Caco-2 (cell line): ENCODE measurements around the gene FOXJ3. TPM values are rescaled to one million over a fixed set of nuclear protein-coding genes. Genes with fewer than 3 reads are reported as not detected.
A peak's percentile ranks its signal among the peaks of the same experiment; 100 is the strongest.

Source experiments
- BruUV-seq: library from RNA; stranded (reverse); fragments of 400-500 nt; replicated peaks from 2 replicates; lab custom pipeline; 2021; lab: Mats Ljungman, UMichigan
- CTCF ChIA-PET: fragments of 300-600 bp; sonication (Branson Sonifier 250); formaldehyde crosslinking; loops from one replicate; lab custom pipeline; 2022; ENCODE audit warnings: antibody characterized with exemption; lab: Charles Lee
- POLR2A ChIA-PET: fragments of 300-600 bp; sonication (Branson Sonifier 250); formaldehyde crosslinking; loops from one replicate; lab custom pipeline; 2022; ENCODE audit warnings: antibody characterized with exemption; lab: Charles Lee
- DNase-seq, 2 experiments: peaks; one replicate each; pipeline versions ENCODE4 v3.0.0 to v3.0.0-alpha.2; 2020 to 2022
- H3K27me3 ChIP-seq: replicated peaks from 2 replicates; pipeline ENCODE4 v1.6.0; 2011; ENCODE audit warnings: low read length; ENCODE audit not compliant: control insufficient read depth, insufficient read depth
- H3K36me3 ChIP-seq: 2 replicates; pipeline ENCODE4 v1.5.1; 2011; ENCODE audit warnings: low read length; ENCODE audit not compliant: control insufficient read depth, insufficient read depth
- H3K4me1 ChIP-seq: fragments of 250-450 bp; sonication (Bioruptor Pico); 2 replicates; pipeline ENCODE4 v1.5.1; 2020; ENCODE audit warnings: mild to moderate bottlenecking
- H3K4me3 ChIP-seq: 2 replicates; pipeline ENCODE4 v1.5.1; 2011; ENCODE audit warnings: low read depth, mild to moderate bottlenecking, control low read depth, low read length
- H3K9me3 ChIP-seq: fragments of 250-450 bp; sonication (Bioruptor Pico); 2 replicates; pipeline ENCODE4 v1.5.1; 2020; ENCODE audit warnings: mild to moderate bottlenecking, moderate library complexity
- H3K27ac Mint-ChIP-seq: one replicate; pipeline ENCODE4 v1.8.0; 2022; ENCODE audit warnings: mixed read lengths; ENCODE audit not compliant: unreplicated experiment
- H3K27me3 Mint-ChIP-seq: one replicate; pipeline ENCODE4 v1.8.0; 2022; ENCODE audit warnings: mixed read lengths; ENCODE audit not compliant: insufficient read depth, unreplicated experiment
- H3K36me3 Mint-ChIP-seq: one replicate; pipeline ENCODE4 v1.8.0; 2022; ENCODE audit warnings: mild to moderate bottlenecking, mixed read lengths; ENCODE audit not compliant: insufficient read depth, unreplicated experiment
- H3K4me1 Mint-ChIP-seq: one replicate; pipeline ENCODE4 v1.8.0; 2022; ENCODE audit warnings: low read depth, mixed read lengths; ENCODE audit not compliant: unreplicated experiment
- H3K4me3 Mint-ChIP-seq: one replicate; pipeline ENCODE4 v1.8.0; 2022; ENCODE audit warnings: mild to moderate bottlenecking, moderate library complexity, mixed read lengths; ENCODE audit not compliant: unreplicated experiment
- H3K9me3 Mint-ChIP-seq: one replicate; pipeline ENCODE4 v1.8.0; 2022; ENCODE audit warnings: mixed read lengths; ENCODE audit not compliant: unreplicated experiment
- intact Hi-C: fragments of 100-400 bp; cut with micrococcal nuclease; formaldehyde crosslinking; loops from one replicate; pipeline ENCODE4 v1.10.0; 2022; ENCODE audit not compliant: unreplicated experiment
- total RNA-seq: library from RNA; stranded (reverse); gene quantifications from 2 replicates; pipeline ENCODE4 v1.2.3, GENCODE V29; 2022
- TF ChIP-seq, protein P1 (sequence below), 2 experiments: fragments of 200-600 bp in 1 of 2; IDR thresholded peaks; 1 replicate in 1 of 2; 2 replicates in 1 of 2; pipeline versions ENCODE4 v1.5.1 to v1.8.0; 2011 to 2022; ENCODE audit warnings: antibody characterized with exemption in 1 of 2, control low read depth in 1 of 2, inconsistent platforms in 1 of 2, low read depth in 1 of 2, low read length in 1 of 2, mild to moderate bottlenecking in 1 of 2, moderate library complexity in 1 of 2; ENCODE audit not compliant: insufficient read depth in 1 of 2, severe bottlenecking in 1 of 2, unreplicated experiment in 1 of 2

Gene FOXJ3
- total RNA-seq, 1 experiment from 2014 or later: 60.2 TPM

DNA sequence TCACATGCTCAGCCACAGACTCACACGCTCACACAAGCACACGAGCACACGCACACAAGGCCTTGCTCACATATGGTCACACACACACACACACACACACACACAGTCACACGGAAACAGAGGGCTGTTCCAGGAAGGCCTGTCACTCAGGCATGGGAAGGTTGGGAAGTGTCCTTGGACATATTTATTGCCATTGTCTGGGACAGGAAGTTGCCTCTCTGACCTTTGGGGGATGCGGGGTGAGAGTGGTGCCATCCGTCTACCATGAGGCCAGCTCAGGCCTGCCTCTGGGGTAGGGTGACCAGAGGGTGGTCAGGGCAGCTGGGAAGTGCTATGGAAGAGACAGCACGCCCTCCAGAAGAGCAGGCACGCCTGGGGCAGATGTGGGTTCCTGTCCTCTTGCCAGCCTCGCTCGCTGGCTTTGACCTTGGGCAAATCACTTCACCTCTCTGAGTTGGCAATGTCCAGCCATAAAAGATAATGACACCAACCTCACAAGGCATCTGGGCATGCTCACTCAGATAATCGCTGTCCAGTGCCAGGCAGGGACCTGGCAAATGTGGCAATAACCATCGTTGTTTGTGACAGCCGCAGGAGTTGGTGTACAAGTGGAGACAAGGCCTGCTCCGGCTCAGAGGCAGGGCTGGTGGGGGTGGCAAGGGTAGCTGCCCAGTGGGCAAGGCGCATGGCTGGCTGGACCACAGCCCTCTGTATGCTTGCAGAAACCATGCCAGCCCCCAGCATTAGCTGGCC is 162.5 kb downstream of the FOXJ3 start:
- BruUV-seq: no TSS peak
- Mint-ChIP-seq H3K4me3 (no peak overlapping the region), H3K36me3 (peaks cover 52% of the 10 kb centered on the region), H3K27ac (peak overlapping the region; percentile 29), H3K4me1 (peaks cover 17% of the 10 kb centered on the region), H3K9me3 (no peaks in the 10 kb centered on the region), H3K27me3 (no peaks in the 10 kb centered on the region)
- POLR2A ChIA-PET: no interaction called here
- no peaks in the 10 kb centered on the region for H3K9me3 ChIP-seq
- no peak for DNase-seq
- TF ChIP-seq, protein P1, sequence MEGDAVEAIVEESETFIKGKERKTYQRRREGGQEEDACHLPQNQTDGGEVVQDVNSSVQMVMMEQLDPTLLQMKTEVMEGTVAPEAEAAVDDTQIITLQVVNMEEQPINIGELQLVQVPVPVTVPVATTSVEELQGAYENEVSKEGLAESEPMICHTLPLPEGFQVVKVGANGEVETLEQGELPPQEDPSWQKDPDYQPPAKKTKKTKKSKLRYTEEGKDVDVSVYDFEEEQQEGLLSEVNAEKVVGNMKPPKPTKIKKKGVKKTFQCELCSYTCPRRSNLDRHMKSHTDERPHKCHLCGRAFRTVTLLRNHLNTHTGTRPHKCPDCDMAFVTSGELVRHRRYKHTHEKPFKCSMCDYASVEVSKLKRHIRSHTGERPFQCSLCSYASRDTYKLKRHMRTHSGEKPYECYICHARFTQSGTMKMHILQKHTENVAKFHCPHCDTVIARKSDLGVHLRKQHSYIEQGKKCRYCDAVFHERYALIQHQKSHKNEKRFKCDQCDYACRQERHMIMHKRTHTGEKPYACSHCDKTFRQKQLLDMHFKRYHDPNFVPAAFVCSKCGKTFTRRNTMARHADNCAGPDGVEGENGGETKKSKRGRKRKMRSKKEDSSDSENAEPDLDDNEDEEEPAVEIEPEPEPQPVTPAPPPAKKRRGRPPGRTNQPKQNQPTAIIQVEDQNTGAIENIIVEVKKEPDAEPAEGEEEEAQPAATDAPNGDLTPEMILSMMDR (IDR thresholded peaks at IDR 0.05; ENCODE audit: insufficient read depth in 1 of 2, low read depth in 1 of 2, low read length in 1 of 2, severe bottlenecking in 1 of 2, unreplicated experiment in 1 of 2): no peak
- H3K36me3 ChIP-seq: peaks cover 1% of the 10 kb centered on the region
- no peaks in the 10 kb centered on the region for H3K27me3 ChIP-seq
- intact Hi-C loops: loop anchor here (1.0 to 10.0 kb wide), 3 partner anchors 25 to 292 kb away; partner anchors contain the start of gene CCDC30
- CTCF ChIA-PET: interaction anchor here (2.0 kb wide), 1 partner anchor 7 kb away, joined by 13 read pairs; the partner anchor contains the start of gene GUCA2A
- peaks cover 7% of the 10 kb centered on the region for H3K4me1 ChIP-seq
- H3K4me3 ChIP-seq: no peak overlapping the region

DNA sequence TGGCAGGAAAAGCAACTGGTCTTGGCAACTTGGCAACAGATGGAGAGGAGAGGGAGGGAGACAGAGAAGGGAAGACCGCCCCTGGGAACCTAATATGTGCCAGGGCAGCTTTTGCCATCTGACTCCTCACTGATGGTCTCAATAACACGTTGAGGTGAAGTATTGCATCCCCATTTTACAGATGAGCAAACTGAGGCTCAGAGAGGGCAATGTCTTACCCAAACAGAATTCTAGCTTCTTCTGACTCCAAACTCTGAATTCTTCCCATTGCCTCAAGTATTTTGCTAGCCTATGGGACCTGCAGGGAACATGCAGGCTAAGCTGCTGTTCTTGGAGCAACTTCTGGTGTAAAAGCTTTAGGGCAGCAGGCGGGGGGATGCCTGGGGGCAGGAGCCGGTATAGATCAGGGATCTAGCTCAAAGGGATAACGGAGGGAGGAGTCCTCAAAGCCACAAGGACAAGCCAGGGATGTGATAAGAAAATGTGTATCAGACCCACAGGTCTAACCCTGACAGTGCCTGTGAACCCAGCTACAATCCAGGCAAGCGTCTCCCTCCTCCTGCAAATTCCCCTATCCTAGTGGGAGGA is 163.3 kb downstream of the FOXJ3 start:
- POLR2A ChIA-PET: no interaction called here
- CTCF ChIA-PET: no interaction called here
- Mint-ChIP-seq H3K36me3 (peaks cover 52% of the 10 kb centered on the region), H3K27ac (peak overlapping the region; percentile 29), H3K4me3 (no peak overlapping the region), H3K9me3 (no peaks in the 10 kb centered on the region), H3K27me3 (no peaks in the 10 kb centered on the region), H3K4me1 (peaks cover 19% of the 10 kb centered on the region)
- no peaks in the 10 kb centered on the region for H3K9me3 ChIP-seq
- BruUV-seq: no TSS peak
- peaks cover 1% of the 10 kb centered on the region for H3K36me3 ChIP-seq
- no peaks in the 10 kb centered on the region for H3K27me3 ChIP-seq
- intact Hi-C loops: loop anchor here (10.0 kb wide), 2 partner anchors 143 to 293 kb away; partner anchors contain the start of gene CCDC30
- H3K4me1 ChIP-seq: peaks cover 7% of the 10 kb centered on the region
- no peak overlapping the region for H3K4me3 ChIP-seq
- DNase-seq: no peak
- TF ChIP-seq, protein P1 (IDR thresholded peaks at IDR 0.05; ENCODE audit: insufficient read depth in 1 of 2, low read depth in 1 of 2, low read length in 1 of 2, severe bottlenecking in 1 of 2, unreplicated experiment in 1 of 2): no peak

DNA sequence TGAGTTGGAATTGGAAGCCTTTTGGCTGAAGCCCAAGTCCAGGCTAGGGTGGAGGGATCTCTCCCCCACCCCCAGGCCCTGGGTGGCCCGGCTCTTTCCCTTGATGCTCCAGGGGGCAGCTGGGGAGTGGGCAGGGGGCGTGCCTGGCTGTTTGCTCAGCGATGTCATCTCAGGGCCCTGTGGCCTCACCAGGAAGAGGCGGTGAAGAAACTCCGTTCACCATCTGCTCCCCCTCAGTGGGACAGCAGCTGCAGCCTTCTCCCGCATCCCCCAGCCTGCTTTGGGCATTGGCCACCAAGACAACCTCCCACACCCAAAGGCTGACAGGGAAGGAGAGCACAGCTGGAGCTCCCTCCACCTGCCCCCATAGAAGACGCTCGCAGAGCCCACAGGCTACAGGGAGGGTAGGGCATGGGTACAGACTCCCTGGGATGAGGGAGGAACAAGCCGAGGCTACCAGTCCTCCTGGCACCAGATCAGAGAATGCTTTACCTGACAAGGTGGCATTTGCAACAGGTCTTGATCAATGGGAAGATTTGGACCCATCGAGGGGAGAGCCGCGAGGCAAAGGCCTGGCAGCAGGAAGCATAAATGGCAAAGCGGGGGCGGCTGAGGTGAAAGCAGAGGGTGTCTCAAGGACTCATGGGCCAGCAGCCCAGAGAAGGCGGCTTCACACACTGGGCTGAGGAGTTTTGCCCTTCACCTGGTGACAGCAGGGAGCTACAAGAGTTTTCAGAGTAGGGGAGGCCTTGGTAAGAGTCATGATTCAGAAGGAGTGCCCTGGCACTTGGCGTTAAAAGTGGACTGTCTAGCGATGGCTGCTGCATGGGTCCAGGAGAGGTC is 164.0 kb downstream of the FOXJ3 start:
- H3K36me3 Mint-ChIP-seq: peaks cover 55% of the 10 kb centered on the region
- POLR2A ChIA-PET: no interaction called here
- peaks cover 24% of the 10 kb centered on the region for H3K4me1 Mint-ChIP-seq
- intact Hi-C loops: loop anchor here (10.0 kb wide), 2 partner anchors 144 to 294 kb away; partner anchors contain the start of gene CCDC30
- no peak for DNase-seq
- H3K27me3 ChIP-seq: no peaks in the 10 kb centered on the region
- peak overlapping the region; percentile 42 for H3K27ac Mint-ChIP-seq
- no TSS peak for BruUV-seq
- H3K27me3 Mint-ChIP-seq: no peaks in the 10 kb centered on the region
- no peak overlapping the region for H3K4me3 ChIP-seq
- CTCF ChIA-PET: no interaction called here
- peaks cover 12% of the 10 kb centered on the region for H3K4me1 ChIP-seq
- peaks cover 1% of the 10 kb centered on the region for H3K36me3 ChIP-seq
- H3K4me3 Mint-ChIP-seq: no peak overlapping the region
- TF ChIP-seq, protein P1 (IDR thresholded peaks at IDR 0.05; ENCODE audit: insufficient read depth in 1 of 2, low read depth in 1 of 2, low read length in 1 of 2, severe bottlenecking in 1 of 2, unreplicated experiment in 1 of 2): no peak
- H3K9me3 Mint-ChIP-seq: no peaks in the 10 kb centered on the region
- no peaks in the 10 kb centered on the region for H3K9me3 ChIP-seq
